ENCODE data around the gene HOXA7. TPM values are rescaled to one million over a fixed set of nuclear protein-coding genes. Genes with fewer than 3 reads are reported as not detected.

The HOXA7 gene
- total and polyA plus RNA-seq, 2 donors (not counting 1 experiment from before 2014, with no cell fraction given): 0.37 TPM; not detected in 1

- Histone ChIP-seq H2AFZ (ENCODE audit: insufficient read depth, low read depth, low read length, poor library complexity, severe bottlenecking) (no peak overlapping the region), H3K4me1 (ENCODE audit: control insufficient read depth in 2 of 2, insufficient read depth in 2 of 2, low read length in 2 of 2) (no peaks in the 10 kb centered on the region), H3K9me3 (ENCODE audit: control extremely low read depth in 1 of 3, control insufficient read depth in 2 of 3, insufficient read depth in 1 of 3, low read length in 2 of 3) (peaks cover 0 to 11% (median 0%) of the 10 kb centered on the region in 3 donors), H3K4me2 (replicated peaks; ENCODE audit: low read depth, low read length, poor library complexity, severe bottlenecking) (no peak overlapping the region), H3K27me3 (replicated peaks in 1 of 4; ENCODE audit: control extremely low read depth in 1 of 4, control insufficient read depth in 3 of 4, insufficient read depth in 4 of 4, low read length in 3 of 4) (peaks cover 0 to 4% (median 2%) of the 10 kb centered on the region in 4 experiments), H3K79me2 (ENCODE audit: control insufficient read depth, insufficient read depth, low read length) (no peaks in the 10 kb centered on the region), H3K36me3 (replicated peaks in 1 of 2; ENCODE audit: control extremely low read depth in 1 of 2, control insufficient read depth in 1 of 2, extremely low read depth in 1 of 2, insufficient read depth in 2 of 2, low read length in 1 of 2) (no peaks in the 10 kb centered on the region), H4K20me1 (ENCODE audit: control insufficient read depth, insufficient read depth, low read length, poor library complexity, severe bottlenecking) (no peaks in the 10 kb centered on the region), H3K9ac (ENCODE audit: low read length) (no peak overlapping the region), H3K27ac (ENCODE audit: low read length in 2 of 2) (no peak overlapping the region), H3K4me3 (ENCODE audit: control extremely low read depth in 1 of 5, extremely low read depth in 1 of 5, insufficient read depth in 1 of 5, low read depth in 2 of 5, low read length in 4 of 5) (no peak overlapping the region)
- H3K4me3 Mint-ChIP-seq: no peak overlapping the region
- peaks cover 40% of the 10 kb centered on the region for H3K27me3 Mint-ChIP-seq
- H3K9me3 Mint-ChIP-seq (ENCODE audit: insufficient read depth): peaks cover 2% of the 10 kb centered on the region
- intact Hi-C loops (cut with micrococcal nuclease): no loop called here
- ChIA-PET CTCF (interaction anchor here (1.1 kb wide), 1 partner anchor 9 kb away, joined by 4 read pairs; no protein-coding TSS in a partner anchor), POLR2A (no interaction called here)
- no peaks in the 10 kb centered on the region for H3K4me1 Mint-ChIP-seq
- H3K27ac Mint-ChIP-seq: no peak overlapping the region
- TF ChIP-seq EZH2 (IDR thresholded peaks at IDR 0.05; ENCODE audit: borderline replicate concordance, insufficient read depth, low read depth, low read length, poor library complexity, severe bottlenecking): no peak
- TF ChIP-seq, protein P1, sequence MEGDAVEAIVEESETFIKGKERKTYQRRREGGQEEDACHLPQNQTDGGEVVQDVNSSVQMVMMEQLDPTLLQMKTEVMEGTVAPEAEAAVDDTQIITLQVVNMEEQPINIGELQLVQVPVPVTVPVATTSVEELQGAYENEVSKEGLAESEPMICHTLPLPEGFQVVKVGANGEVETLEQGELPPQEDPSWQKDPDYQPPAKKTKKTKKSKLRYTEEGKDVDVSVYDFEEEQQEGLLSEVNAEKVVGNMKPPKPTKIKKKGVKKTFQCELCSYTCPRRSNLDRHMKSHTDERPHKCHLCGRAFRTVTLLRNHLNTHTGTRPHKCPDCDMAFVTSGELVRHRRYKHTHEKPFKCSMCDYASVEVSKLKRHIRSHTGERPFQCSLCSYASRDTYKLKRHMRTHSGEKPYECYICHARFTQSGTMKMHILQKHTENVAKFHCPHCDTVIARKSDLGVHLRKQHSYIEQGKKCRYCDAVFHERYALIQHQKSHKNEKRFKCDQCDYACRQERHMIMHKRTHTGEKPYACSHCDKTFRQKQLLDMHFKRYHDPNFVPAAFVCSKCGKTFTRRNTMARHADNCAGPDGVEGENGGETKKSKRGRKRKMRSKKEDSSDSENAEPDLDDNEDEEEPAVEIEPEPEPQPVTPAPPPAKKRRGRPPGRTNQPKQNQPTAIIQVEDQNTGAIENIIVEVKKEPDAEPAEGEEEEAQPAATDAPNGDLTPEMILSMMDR (IDR thresholded peaks at IDR 0.05): no peak
- ATAC-seq (ENCODE audit: low read depth): no peak
- WGBS (ENCODE audit: insufficient coverage): 100% methylated on average over 5 of the region's 8 CpGs
- no peak for DNase-seq
These were observed 31.4 kb downstream of the HOXA7 start for GRCh38 chr7:27124902-27125689.

Measured in B cell (primary cell).